H1 (cell line): ENCODE results near the gene SH3PXD2A.

Experiments
- ASH2L ChIP-seq: fragments of 200-600, 300-600 bp; sonication (generic); IDR thresholded peaks from one replicate; pipeline ENCODE4 v1.7.1; 2017; ENCODE audit warnings: low read length
- HDAC6 ChIP-seq: IDR thresholded peaks from one replicate; pipeline ENCODE4 v1.7.1; 2012; ENCODE audit warnings: low read depth, mild to moderate bottlenecking, inconsistent platforms, low read length, moderate library complexity
- POLR2A ChIP-seq, 2 experiments: IDR thresholded peaks; 1 replicate in 1 of 2; 2 replicates in 1 of 2; pipeline ENCODE4 v1.6.1; 2011; ENCODE audit warnings: low read depth in 2 of 2, low read length in 2 of 2, mild to moderate bottlenecking in 2 of 2; ENCODE audit errors: control extremely low read depth in 1 of 2
- POLR2AphosphoS5 ChIP-seq: IDR thresholded peaks from 2 replicates; pipeline ENCODE4 v1.6.1; 2011; ENCODE audit warnings: low read depth, low read length
- RAD21 ChIP-seq, 2 experiments: IDR thresholded peaks in 1 of 2; conservative IDR thresholded peaks in 1 of 2; 2 replicates each; pipeline ENCODE4 v1.6.1; 2011; ENCODE audit warnings: low read depth in 2 of 2, low read length in 2 of 2, improper control_type of control experiment in 1 of 2, inconsistent platforms in 1 of 2, mild to moderate bottlenecking in 1 of 2, moderate library complexity in 1 of 2
- TBP ChIP-seq: IDR thresholded peaks from 2 replicates; pipeline ENCODE4 v1.6.1; 2011; ENCODE audit warnings: low read depth, low read length, improper control_type of control experiment
- TEAD4 ChIP-seq: IDR thresholded peaks from 2 replicates; pipeline ENCODE4 v1.6.1; 2012; ENCODE audit warnings: low read depth, low read length, inconsistent platforms, mixed read lengths
- TF ChIP-seq, protein P1 (sequence below): IDR thresholded peaks from 2 replicates; pipeline ENCODE4 v1.6.1; 2011; ENCODE audit warnings: low read length, improper control_type of control experiment
- TF ChIP-seq, protein P2 (sequence below), 3 experiments: IDR thresholded peaks; 1 replicate in 2 of 3; 2 replicates in 1 of 3; pipeline versions ENCODE4 v1.5.1 to v1.6.1; 2011; ENCODE audit warnings: low read length in 3 of 3, mild to moderate bottlenecking in 3 of 3, inconsistent platforms in 2 of 3, low read depth in 1 of 3, moderate library complexity in 1 of 3; ENCODE audit not compliant: insufficient read depth in 1 of 3; ENCODE audit errors: control extremely low read depth in 1 of 3
- TF ChIP-seq, protein P3 (sequence below): IDR thresholded peaks from 2 replicates; pipeline ENCODE4 v1.6.1; 2011; ENCODE audit warnings: low read depth, mild to moderate bottlenecking, low read length; ENCODE audit not compliant: insufficient read depth

DNA sequence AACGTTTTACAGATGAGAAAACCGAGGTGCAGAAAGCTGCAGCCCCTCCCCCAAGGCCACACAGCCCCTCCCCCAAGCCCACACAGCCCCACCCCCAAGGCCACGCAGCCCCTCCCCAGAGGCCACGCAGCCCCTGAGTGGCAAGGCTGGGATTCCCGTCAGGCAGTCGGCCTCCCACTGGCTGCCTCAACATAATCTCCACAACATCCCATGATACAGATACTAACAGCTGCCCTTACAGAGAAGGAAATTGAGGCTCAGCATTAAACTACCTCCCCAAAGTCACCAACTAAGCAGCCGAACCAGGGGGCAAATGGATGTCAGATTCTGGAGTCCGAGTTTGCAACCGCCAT is 15.9 kb downstream of the SH3PXD2A start:
- TF ChIP-seq POLR2A (IDR thresholded peaks at IDR 0.05; ENCODE audit: control extremely low read depth in 1 of 2, low read depth in 2 of 2, low read length in 2 of 2) (no peak), POLR2AphosphoS5 (no peak), HDAC6 (no peak), RAD21 (IDR thresholded peaks at IDR 0.05 in 1 of 2, conservative IDR thresholded peaks at IDR 0.05 in 1 of 2; ENCODE audit: low read depth in 2 of 2, low read length in 2 of 2) (no peak), TEAD4 (no peak), TBP (no peak), ASH2L (no peak)
- TF ChIP-seq, protein P1, sequence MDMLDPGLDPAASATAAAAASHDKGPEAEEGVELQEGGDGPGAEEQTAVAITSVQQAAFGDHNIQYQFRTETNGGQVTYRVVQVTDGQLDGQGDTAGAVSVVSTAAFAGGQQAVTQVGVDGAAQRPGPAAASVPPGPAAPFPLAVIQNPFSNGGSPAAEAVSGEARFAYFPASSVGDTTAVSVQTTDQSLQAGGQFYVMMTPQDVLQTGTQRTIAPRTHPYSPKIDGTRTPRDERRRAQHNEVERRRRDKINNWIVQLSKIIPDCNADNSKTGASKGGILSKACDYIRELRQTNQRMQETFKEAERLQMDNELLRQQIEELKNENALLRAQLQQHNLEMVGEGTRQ = no peak
- TF ChIP-seq, protein P2, sequence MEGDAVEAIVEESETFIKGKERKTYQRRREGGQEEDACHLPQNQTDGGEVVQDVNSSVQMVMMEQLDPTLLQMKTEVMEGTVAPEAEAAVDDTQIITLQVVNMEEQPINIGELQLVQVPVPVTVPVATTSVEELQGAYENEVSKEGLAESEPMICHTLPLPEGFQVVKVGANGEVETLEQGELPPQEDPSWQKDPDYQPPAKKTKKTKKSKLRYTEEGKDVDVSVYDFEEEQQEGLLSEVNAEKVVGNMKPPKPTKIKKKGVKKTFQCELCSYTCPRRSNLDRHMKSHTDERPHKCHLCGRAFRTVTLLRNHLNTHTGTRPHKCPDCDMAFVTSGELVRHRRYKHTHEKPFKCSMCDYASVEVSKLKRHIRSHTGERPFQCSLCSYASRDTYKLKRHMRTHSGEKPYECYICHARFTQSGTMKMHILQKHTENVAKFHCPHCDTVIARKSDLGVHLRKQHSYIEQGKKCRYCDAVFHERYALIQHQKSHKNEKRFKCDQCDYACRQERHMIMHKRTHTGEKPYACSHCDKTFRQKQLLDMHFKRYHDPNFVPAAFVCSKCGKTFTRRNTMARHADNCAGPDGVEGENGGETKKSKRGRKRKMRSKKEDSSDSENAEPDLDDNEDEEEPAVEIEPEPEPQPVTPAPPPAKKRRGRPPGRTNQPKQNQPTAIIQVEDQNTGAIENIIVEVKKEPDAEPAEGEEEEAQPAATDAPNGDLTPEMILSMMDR (IDR thresholded peaks at IDR 0.05; ENCODE audit: control extremely low read depth in 1 of 3, insufficient read depth in 1 of 3, low read depth in 1 of 3, low read length in 3 of 3) = no peak
- TF ChIP-seq, protein P3, sequence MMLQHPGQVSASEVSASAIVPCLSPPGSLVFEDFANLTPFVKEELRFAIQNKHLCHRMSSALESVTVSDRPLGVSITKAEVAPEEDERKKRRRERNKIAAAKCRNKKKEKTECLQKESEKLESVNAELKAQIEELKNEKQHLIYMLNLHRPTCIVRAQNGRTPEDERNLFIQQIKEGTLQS = no peak
